HG02885 (cell line): ENCODE measurements around the gene MDC1.
"Not testable (repeated sequence)": the region's sequence is repeated elsewhere in the genome, so short reads cannot be mapped to it uniquely, and the experiment has no call there.

Experiments used
- ATAC-seq: cut with Tn5 transposase; IDR thresholded peaks from one replicate; pipeline ENCODE4 v1.9.1; 2021; ENCODE audit warnings: mild to moderate bottlenecking; ENCODE audit not compliant: unreplicated experiment, poor library complexity

The MDC1 gene, protein sequence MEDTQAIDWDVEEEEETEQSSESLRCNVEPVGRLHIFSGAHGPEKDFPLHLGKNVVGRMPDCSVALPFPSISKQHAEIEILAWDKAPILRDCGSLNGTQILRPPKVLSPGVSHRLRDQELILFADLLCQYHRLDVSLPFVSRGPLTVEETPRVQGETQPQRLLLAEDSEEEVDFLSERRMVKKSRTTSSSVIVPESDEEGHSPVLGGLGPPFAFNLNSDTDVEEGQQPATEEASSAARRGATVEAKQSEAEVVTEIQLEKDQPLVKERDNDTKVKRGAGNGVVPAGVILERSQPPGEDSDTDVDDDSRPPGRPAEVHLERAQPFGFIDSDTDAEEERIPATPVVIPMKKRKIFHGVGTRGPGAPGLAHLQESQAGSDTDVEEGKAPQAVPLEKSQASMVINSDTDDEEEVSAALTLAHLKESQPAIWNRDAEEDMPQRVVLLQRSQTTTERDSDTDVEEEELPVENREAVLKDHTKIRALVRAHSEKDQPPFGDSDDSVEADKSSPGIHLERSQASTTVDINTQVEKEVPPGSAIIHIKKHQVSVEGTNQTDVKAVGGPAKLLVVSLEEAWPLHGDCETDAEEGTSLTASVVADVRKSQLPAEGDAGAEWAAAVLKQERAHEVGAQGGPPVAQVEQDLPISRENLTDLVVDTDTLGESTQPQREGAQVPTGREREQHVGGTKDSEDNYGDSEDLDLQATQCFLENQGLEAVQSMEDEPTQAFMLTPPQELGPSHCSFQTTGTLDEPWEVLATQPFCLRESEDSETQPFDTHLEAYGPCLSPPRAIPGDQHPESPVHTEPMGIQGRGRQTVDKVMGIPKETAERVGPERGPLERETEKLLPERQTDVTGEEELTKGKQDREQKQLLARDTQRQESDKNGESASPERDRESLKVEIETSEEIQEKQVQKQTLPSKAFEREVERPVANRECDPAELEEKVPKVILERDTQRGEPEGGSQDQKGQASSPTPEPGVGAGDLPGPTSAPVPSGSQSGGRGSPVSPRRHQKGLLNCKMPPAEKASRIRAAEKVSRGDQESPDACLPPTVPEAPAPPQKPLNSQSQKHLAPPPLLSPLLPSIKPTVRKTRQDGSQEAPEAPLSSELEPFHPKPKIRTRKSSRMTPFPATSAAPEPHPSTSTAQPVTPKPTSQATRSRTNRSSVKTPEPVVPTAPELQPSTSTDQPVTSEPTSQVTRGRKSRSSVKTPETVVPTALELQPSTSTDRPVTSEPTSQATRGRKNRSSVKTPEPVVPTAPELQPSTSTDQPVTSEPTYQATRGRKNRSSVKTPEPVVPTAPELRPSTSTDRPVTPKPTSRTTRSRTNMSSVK (N-terminal part only)

DNA sequence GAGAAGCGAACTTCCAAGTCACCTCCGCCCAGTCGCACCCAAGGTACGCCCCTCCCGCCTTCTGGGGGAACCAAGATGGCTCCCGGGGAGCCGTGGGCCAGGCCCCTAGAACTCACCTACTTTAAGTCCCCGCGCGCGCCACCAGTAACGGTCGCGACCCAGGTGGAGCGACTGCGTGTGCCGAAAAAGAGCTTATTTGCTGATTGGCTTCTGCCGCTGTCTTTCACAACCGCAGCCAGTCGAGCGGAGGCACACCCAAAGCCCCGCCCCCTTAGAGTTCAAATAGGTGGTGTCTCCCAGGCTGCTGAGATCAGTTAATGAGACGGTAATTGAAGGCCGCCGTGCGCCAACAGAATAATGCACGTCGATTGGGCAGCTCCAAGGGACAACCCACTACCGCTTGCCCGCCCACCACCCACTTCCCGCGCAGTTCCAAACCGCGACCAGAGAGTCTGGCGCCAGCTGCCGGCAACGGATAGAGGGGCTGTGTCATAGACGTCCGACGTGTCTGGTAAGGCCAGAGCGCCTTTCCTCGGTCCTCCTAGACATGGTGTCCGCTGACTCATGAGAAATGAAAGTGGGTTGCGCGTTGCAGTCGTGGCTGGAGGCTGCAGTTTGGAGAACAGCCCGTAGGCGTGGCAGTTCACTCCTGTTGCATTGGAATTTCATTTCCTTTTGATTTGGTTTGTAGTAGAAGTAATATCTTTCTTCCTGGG, at the start of gene MDC1:
TSS of gene MDC1 (minus strand) at position 153 of the 716 bp plus-strand sequence. CDS start 2,106 bp downstream, outside the sequence.
- peak; percentile 74 for ATAC-seq

DNA sequence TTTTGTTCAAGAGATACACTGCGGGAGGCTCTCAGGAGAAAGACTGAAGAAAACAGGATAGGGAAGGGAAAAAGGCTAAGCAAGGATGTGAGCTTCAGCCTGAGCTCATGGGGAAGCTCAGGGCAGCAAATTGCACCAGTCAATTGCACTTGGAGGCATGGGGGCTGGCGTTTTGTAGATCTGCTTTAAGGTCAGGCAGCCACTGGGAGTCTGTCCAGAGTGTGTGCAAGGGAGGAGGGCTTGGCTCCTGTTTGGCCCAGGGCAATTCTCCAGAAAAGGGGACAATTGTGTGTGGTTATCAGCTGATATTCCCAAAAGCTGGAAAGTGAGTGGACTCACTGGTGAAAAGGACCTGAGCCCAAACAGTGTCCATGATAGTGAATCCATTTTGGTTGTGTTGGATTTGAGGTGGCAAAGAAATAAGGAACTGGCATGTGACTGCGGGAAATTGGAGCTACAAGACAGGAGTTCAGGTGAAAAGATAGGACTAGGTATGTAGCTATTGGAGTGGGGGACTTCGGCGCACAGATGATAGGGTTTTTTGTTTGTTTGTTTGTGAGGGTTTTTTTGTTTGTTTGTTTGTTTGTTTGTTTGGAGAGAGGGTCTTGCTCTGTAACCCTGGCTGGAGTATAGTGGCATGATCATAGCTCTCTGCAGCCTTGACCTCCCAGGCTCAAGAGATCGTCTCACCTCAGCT, 49.5 kb upstream of the MDC1 start:
- no peak for ATAC-seq

DNA sequence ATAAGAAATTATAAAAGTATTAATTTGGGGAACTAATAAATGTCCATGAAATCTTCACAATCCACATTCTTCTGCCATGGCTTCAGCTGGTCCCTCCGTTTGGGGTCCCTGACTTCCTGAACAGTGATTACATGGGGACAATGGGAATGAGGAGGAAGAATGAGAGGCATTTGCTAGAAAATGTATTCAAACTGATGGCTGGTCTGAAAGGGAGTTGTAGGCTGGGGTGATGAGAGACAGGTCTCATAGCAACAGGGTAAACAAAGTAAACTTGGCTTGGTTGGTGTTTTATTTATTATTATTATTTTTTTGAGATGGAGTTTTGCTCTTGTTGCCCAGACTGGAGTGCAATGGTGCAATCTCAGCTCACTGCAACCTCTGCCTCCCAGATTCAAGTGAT, 48.4 kb upstream of the MDC1 start:
- not testable (repeated sequence) for ATAC-seq

DNA sequence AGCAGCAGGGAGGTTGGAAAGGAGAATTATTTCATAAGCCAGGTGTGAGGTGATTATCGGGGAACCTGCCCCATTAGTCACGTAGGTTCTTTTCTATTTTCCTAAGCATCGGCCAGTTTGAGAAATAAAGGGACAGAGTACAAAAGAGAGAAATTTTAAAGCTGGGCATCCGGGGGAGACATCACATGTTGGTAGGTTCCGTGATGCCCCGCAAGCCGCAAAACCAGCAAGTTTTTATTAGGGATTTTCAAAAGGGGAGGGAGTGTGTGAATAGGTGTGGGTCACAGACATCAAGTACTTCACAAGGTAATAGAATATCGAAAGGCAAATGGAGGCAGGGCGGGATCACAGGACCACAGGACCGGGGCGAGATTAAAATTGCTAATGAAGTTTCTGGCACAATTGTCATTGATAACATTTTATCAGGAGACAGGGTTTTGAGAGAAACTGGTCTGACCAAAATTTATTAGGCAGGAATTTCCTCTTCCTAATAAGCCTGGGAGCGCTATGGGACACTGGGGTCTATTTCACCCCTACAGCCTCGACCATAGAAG, 47.5 kb upstream of the MDC1 start:
- ATAC-seq, result not testable (repeated sequence)

DNA sequence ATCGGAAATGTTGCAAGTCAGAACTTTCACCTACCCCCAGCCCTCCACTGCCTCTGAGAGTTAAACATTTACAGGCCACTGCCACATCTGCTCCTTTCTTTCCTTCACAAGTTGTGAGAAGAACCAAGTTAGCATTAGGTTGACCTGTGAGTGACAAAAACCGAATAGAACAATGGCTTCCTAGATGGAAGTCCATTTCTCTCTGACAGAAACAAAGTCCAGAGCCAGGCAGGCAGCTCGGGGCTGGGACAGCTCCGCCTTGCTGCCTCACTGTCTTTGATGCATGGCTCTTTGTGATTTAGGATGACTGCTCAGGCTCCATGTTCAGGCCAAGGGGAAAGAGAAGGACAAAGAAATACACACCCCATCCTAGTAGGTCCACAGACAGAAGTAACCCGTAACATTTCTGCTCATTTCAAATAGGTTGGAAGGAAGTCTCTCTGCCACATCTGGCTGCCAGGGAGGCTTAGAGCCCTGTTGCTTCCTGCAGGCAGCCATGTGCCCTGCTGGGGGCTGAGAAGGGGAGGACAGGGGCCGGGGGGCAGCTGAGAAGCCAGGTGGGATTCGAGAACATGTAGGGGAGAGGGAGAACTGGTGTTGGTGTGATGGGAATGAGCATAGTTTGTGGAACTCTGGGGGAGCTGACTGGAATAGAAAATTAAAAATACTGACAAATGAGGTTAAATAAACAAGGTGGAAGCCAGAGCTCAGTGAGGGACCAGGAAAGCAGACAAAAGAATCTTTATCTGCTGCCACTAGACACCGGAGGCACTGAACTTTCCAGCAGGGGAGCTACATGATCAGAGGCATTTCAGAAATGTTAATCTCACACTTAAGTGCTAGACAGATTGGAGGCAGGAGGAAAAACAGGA, 46.8 kb upstream of the MDC1 start:
- ATAC-seq, result no peak

DNA sequence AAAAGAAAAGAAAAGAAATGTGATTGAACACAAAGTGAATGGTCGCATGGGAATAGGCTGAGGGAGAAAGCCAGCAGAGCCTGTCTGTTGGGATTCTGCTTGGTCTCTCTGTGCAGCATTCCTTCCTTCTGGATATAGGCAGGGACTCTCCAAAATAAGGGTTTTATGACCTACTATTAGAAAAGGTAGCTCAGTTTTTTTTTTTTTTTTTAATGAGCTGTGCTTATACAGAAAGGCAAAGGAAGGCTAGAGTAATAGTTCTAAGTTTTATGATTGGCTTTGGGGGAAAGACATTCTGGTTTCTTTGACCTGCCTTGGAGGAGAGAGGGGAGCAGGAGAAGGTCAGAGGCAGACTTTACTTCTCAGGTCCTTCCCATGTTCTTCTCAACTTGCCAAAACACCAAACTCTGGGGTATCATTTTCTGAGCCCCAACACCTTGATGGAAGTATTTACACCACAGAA, 46.1 kb upstream of the MDC1 start:
- ATAC-seq, result no peak

DNA sequence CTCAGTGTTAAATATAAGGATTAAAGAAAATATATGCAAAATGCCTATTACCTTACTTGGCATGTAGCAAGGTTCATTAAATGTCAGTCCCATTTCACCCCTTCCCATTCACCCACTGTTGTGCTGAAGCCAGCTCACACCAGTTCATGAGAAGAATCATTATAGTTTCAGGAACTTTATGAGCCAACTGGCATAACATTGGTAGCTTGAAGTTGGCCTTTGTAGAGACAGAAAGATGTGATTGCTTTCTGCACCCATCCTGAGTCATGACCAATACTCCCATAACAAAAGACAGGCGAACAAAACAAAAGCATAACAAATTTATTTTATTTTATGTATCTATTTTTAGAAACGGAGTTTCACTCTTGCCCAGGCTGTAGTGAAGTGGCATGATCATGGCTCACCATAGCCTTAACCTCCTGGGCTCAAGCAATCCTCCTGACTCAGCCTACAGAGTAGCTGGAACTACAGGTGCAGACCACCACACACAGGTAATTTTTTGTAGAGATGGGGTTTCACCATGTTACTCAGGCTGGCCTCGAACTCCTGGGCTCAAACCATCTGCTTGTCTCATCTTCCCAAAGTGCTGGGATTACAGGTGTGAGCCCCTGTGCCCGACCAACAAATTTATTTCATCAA, 44.8 kb upstream of the MDC1 start:
- ATAC-seq, result no peak

DNA sequence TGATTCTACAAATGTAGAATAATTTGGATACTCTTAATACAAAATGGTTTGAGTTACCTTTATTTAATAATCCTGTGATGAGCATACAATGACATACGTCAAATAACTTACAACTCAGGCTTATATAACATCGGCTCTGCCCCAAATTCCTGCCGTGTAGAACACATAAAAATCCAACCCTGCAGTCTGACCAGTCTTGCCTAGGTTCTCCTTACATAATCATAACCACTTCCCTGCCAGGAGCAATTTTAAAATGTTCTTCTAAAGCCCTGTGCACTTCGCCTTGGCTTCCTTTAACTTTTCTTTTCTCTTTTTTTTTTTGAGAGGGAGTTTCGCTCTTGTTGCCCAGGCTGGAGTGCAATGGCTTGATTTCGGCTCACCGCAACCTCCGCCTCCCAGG, 43.5 kb upstream of the MDC1 start:
- no peak for ATAC-seq

DNA sequence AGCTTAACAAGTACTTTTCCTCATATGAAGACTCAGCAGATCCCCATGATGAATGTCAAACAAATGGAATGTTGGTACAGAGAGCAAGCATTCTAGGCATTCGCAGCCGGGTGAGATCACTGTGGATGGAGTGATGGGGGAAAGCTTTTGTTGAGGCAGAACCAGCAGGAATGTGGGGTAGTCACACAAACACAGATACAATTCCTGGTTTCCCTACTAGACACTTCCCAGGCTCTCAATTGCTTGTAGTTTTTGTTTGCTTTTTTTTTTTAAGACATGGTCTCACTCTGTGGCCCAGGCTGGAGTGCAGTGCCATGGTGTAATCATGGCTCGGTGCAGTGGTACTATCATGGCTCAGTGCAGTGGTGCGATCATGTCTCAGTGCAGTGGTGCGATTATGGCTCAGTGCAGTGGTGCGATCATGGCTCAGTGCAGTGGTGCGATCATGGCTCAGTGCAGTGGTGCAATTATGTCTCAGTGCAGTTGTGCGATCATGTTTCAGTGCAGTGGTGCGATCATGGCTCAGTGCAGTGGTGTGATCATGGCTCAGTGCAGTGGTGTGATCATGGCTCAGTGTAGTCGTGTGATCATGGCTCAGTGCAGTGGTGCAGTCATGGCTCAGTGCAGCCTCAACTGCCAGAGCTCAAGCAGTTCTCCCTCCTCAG, 42.6 kb upstream of the MDC1 start:
- ATAC-seq, result no peak

DNA sequence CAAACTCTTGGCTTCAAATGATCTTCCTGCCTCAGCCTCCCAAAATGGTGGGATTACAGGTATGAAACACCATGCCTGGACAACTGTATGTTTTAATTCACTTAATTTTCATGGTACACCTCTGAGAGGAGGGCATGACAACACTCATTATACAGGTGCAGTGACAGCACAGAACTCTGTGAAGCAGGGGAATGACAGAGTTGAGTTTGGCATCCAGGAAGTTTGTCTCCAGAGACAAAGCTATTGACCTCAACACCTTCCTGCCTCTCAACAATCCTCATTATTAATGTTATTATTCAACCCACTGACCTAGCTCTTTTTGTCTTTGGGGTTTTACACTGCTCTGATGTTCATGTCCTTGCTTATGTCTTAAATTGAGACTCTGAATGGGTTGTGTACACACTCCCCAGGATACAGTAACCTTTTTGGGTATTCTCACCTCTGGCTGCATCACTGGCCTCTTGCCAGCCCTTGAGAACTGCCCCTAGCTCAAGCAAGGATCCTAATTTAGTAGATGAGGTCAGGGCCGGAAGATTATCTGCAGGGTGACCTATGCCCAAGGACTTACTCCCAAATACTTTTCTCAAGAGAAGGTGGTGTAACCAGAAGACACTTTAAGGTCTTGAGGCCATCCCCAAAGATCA, 40.3 kb upstream of the MDC1 start:
- ATAC-seq, result no peak

DNA sequence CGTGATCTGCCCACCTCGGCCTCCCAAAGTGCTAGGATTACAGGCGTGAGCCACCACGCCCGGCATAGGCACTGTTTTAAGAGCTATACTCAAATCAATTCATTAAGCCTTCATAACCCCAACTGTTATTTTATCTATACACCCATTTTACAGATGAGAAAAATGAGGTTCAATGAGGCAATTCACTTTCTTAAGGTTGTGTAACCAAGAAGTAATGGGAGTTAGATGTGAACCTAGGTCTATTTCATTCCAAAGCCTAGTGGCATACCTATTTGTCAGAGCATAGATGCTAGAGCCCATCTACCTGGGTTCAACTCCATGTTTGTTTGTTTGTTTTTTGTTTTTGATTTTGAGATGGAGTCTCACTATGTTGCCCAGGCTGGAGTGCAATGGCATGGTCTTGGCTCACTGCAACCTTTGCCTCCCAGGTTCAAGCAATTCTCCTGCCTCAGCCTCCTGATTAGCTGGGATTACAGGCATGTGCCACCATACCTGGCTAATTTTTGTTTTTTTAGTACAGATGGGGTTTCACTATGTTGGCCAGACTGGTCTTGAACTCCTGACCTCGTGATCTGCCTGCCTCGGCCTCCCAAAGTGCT, 39.4 kb upstream of the MDC1 start:
- ATAC-seq, result not testable (repeated sequence)

DNA sequence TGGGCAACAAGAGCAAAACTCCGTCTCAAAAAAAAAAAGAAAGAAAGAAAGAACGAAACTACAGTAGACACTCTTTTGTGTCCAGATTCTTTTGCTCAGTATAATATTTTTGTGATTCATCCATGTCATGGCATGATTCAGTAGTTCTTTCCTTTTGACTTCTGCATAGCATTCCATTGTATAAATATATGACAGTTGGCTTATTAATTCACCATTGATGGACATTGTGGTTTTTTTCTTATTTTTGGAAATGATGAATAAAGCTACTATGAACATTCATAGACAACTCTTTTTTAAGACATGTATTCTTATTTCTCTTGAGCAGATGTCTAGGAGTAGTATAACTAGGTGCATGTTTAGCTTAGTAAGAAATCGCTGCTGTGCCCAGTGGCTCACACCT, 37.5 kb upstream of the MDC1 start:
- ATAC-seq, result no peak

DNA sequence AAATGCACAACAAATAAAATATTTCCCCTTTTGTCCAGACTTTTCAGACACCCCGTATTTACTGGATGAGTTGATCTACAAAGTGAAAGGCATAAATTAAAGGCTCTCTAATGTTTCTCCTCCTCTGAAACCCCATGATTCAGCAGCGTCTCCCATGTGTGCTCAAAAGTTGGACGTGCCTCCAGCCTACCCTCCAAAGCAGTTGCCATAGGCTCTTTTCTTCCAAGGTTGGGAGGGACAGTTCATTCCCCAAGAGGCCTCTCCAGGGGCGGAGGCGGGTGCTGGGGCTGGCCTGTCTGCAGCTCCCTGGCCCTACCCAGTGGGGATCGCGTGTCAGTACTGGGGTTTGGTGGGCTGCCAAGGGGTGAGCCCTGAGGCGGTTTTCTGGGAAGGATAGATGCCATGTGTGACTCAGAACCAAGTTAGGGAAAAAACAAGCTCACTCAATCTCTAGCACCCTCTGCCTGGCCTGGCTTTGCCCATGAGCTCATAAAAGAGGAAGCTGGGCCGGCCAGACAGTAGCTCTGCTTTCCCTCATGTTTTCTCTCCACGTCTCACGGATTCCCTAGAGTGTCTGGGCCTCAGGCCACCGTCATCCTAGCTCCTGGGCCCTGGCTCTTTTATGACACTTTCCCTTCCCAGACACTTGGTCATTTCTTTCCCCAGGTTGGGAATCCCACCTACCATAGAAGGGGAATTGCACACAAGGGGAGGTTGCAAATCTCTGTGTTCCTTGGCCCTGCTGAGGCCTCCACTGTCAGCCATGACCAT, 35.3 kb upstream of the MDC1 start:
- ATAC-seq, result no peak

DNA sequence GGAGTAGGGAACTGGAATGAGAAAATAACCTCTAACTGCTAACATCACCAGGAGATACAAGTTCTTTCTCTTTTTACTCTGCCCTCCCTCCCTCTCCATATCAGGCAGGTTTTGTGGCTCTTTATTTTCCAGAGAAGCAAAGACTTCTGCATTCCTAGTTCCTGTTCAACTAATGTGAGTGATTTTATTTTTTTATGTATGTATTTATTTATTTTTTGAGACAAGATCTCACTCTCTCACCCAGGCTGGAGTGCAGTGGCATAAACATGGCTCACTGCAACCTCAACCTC, 33.2 kb upstream of the MDC1 start:
- no peak for ATAC-seq

DNA sequence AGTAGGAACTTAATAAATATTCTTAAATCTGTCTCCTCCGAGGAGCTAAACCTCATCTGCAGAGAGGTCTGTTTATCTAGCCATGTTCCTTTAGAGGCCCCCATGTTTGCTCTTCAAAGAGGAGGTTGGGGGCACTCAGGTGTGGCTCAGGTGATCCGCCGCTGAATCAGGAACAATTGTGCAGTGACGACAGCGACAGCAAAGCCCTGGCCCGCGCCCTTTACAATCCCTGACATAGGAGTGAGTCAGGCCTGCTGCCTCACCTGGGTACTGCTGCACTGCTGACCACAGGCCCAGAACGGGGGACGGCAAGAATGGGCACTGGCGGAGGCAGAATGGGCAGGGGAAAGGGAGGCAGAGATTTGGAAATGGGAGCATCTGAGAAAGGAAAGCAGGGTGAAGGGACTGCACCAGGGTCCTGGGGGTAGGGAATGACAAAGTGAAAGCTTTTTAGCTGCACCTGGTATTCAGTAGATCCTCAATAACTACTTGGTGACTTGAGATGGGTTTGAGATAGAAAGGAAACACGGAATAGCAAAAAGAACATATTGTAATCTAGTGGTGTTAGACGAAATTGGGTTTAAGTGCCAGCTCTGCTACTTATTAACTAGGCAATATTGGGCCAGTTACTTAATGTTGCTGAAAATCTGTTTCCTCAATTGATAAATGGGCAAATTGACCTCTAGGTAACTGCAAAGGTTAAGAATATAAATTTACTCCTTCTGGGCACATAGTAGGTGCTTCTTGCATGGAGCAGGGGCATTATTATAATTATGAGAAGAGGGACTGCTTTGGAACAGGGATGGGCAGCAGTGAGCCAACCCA, 32.7 kb upstream of the MDC1 start:
- ATAC-seq, result no peak
